HUES64 (cell line): ENCODE results near the gene SCLT1. TPM values are rescaled to one million over a fixed set of nuclear protein-coding genes. Genes with fewer than 3 reads are reported as not detected.
"Not testable (repeated sequence)": the region's sequence is repeated elsewhere in the genome, so short reads cannot be mapped to it uniquely, and the experiment has no call there.

Experiments
- H3K27ac ChIP-seq: 2 replicates; pipeline ENCODE4 v1.7.0; 2013; ENCODE audit warnings: low read depth, low read length, inconsistent platforms
- H3K27me3 ChIP-seq: 2 replicates; pipeline ENCODE4 v1.6.1; 2013; ENCODE audit warnings: mild to moderate bottlenecking, low read length; ENCODE audit not compliant: insufficient read depth
- H3K36me3 ChIP-seq: 2 replicates; pipeline ENCODE4 v1.6.1; 2013; ENCODE audit warnings: mild to moderate bottlenecking, low read length; ENCODE audit not compliant: insufficient read depth
- H3K4me1 ChIP-seq: 2 replicates; pipeline ENCODE4 v1.6.1; 2013; ENCODE audit warnings: mild to moderate bottlenecking, low read length, moderate library complexity; ENCODE audit not compliant: insufficient read depth
- H3K4me3 ChIP-seq: 2 replicates; pipeline ENCODE4 v1.5.1; 2013; ENCODE audit warnings: mild to moderate bottlenecking, low read length, moderate library complexity
- H3K9ac ChIP-seq: 2 replicates; pipeline ENCODE4 v1.6.1; 2013; ENCODE audit warnings: mild to moderate bottlenecking, low read depth, low read length
- H3K9me3 ChIP-seq: 2 replicates; pipeline ENCODE4 v1.6.1; 2013; ENCODE audit warnings: low read depth, low read length; ENCODE audit not compliant: insufficient read depth
- WGBS: fragments of 150-250, 120-280 bp; methylation state at CpG from one replicate; pipeline ENCODE4 v1.1.7; 2013; ENCODE audit warnings: missing lambda C conversion rate; 5-methylcytosine and 5-hydroxymethylcytosine counted together
- polyA plus RNA-seq, 2 experiments: library from polyadenylated mRNA; stranded (reverse); fragments of 50-300 nt; gene quantifications; one replicate each; pipeline ENCODE4 v1.2.3, GENCODE V29; 2013

Gene SCLT1
- polyA plus RNA-seq (2013, experiment 1 of 2): 7.9 TPM
- 10.4 TPM for polyA plus RNA-seq (2013, experiment 2 of 2)

DNA sequence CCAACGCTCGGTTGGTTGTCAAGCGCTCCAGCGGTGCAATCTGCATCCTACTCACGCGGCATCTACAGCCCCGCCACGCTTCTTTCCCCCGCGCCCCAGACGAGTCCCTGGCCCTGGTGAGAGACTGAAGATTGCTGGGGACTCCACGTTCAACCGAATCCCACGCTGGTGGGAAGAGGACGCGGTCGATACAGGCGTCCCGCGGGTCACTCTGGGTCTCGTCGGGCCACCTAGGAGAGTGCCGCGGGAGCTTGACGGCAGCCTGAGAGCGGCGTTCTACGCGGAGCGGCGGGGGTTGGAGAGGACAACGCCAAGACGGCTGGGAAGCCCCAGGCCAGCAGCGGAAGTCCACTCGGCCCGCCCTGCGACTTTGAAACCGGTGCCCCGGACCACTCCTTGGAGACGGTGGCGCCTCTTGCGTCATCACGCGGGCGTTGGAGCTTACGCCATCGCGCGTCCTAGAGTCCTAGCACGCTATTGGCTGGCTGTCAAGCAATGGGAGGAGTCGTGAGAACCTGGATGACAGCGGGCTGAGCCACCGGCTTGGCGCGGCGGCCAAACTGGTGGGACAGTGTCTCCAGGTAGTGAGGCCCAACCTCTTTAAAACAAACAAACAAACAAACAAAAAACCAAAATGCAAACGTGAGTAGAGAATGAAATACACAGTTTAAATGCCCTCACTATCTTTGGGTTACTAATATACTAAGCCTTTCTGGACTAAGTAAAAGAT, at the start of gene SCLT1:
Gene SCLT1 (minus strand): TSS at position 349 of the 730 bp plus-strand sequence. CDS start 436 bp downstream, outside the sequence.
- Histone ChIP-seq H3K9me3 (no peaks in the 10 kb centered on the region), H3K9ac (peak within 1 kb of the TSS; percentile 88), H3K4me3 (peak within 1 kb of the TSS; percentile 85), H3K27me3 (no peaks in the 10 kb centered on the region), H3K36me3 (no peaks in the 10 kb centered on the region), H3K27ac (peak within 1 kb of the TSS; percentile 92), H3K4me1 (peaks cover 12% of the 10 kb centered on the region; the same call in 1 of the 2 replicates)
- WGBS: under 1% methylated on average over 57 of the region's 57 CpGs

- Histone ChIP-seq H3K36me3 (no peaks in the 10 kb centered on the region), H3K27me3 (no peaks in the 10 kb centered on the region), H3K9ac (no peak overlapping the region), H3K27ac (no peak overlapping the region), H3K9me3 (no peaks in the 10 kb centered on the region), H3K4me3 (no peak overlapping the region), H3K4me1 (no peaks in the 10 kb centered on the region)
- WGBS: 92% methylated on average over 1 of the region's 2 CpGs
Measured at GRCh38 chr4:129140521-129140920, 47.2 kb upstream of the SCLT1 start.

DNA sequence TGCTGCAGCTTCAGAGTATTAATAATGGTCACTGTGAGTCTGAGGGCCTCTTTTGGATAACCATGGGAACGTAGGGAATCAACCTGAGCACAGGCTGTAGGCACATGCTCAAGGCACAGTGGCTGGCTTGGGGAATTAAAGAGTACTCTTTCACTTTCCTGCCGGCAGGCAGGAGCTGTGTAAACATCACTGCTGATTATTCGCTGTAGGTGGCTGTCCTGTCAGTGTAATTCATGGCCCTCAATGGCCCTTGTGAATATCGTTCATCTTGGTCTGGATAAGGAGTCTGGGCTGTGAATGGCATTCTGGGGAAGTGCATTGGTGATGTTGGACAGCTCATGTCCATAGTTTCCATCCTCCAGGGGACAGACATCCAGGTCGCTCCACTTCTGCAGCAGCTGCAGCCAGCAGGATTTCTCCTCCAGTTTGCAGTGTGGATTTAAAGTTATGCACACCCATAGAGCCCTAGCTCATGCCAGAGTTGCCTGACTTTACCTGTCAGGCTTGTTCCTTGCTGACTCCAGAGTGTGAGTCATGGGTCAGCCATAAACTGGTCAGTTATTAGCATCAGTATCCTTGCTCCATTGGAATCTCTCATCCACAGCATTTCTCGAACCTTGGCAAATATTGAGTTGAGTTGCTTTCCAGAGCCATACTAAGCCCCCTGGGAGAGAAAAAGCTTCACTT, 45.6 kb upstream of the SCLT1 start:
- Histone ChIP-seq H3K4me3 (no peak overlapping the region), H3K9ac (no peak overlapping the region), H3K36me3 (no peaks in the 10 kb centered on the region), H3K27me3 (no peaks in the 10 kb centered on the region), H3K27ac (no peak overlapping the region), H3K9me3 (no peaks in the 10 kb centered on the region), H3K4me1 (no peaks in the 10 kb centered on the region)
- 77% methylated on average over 6 of the region's 6 CpGs for WGBS

DNA sequence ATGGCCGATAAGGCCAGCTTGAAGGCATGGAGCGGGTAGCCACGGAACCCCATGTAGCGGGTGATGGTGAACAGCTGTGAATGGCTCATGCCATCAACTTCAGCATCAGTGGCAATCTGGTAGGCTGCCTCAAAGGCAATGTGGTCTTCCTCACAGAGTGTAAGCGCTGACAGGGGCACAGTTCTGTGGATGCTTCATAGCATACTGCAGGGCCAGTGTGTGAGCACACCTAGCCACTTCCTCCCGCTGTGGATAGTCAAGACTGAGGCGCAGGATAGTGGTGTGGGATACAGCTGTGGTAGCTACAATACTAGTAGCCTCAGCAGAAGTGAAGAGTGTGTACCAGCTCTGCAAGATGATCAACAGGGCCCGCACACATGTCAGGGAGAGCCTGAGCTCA, 43.1 kb upstream of the SCLT1 start:
- no peak overlapping the region for H3K4me3 ChIP-seq
- WGBS: 95% methylated on average over 8 of the region's 8 CpGs
- H3K27me3 ChIP-seq: no peaks in the 10 kb centered on the region
- no peaks in the 10 kb centered on the region for H3K4me1 ChIP-seq
- H3K9ac ChIP-seq: no peak overlapping the region
- no peaks in the 10 kb centered on the region for H3K36me3 ChIP-seq
- H3K9me3 ChIP-seq: 0 out of 2 replicates have a peak, but pooled peaks cover 3% of the 10 kb centered on the region
- H3K27ac ChIP-seq: no peak overlapping the region

- Histone ChIP-seq H3K36me3 (no peaks in the 10 kb centered on the region), H3K9ac (no peak overlapping the region), H3K4me1 (no peaks in the 10 kb centered on the region), H3K27me3 (no peaks in the 10 kb centered on the region), H3K4me3 (no peak overlapping the region), H3K27ac (no peak overlapping the region), H3K9me3 (0 out of 2 replicates have a peak, but pooled peaks cover 3% of the 10 kb centered on the region)
- WGBS: 79% methylated on average over 2 of the region's 2 CpGs
Measured at GRCh38 chr4:129131343-129131742, 38.0 kb upstream of the SCLT1 start.

- 98% methylated on average over 2 of the region's 2 CpGs for WGBS
- 0 out of 2 replicates have a peak, but pooled peaks cover 3% of the 10 kb centered on the region for H3K9me3 ChIP-seq
- H3K27me3 ChIP-seq: no peaks in the 10 kb centered on the region
- H3K27ac ChIP-seq: no peak overlapping the region
- H3K4me3 ChIP-seq: no peak overlapping the region
- no peak overlapping the region for H3K9ac ChIP-seq
- no peaks in the 10 kb centered on the region for H3K4me1 ChIP-seq
- no peaks in the 10 kb centered on the region for H3K36me3 ChIP-seq
Measured at GRCh38 chr4:129129143-129129542, 35.8 kb upstream of the SCLT1 start.

DNA sequence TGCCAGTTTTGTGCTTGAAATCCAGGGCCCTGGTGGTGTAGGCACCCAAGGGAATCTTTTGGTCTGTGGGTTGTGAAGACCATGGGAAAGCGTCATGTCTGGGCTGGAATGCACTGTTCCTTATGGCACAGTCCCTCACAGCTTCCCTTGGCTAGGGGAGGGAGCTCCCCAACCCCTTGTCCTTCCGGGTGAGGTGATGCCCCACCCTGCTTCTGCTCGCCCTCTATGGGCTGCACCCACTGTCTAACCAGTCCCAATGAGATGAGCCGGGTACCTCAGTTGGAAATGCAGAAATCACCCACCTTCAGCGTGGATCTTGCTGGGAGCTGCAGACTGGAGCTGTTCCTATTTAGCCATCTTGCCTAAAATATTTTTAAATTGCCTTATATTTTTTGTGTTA, 33.3 kb upstream of the SCLT1 start:
- H3K9ac ChIP-seq, H3K9me3 ChIP-seq, H3K27me3 ChIP-seq, H3K36me3 ChIP-seq, H3K4me1 ChIP-seq, H3K27ac ChIP-seq, H3K4me3 ChIP-seq: not testable (repeated sequence)
- 91% methylated on average over 5 of the region's 5 CpGs for WGBS

DNA sequence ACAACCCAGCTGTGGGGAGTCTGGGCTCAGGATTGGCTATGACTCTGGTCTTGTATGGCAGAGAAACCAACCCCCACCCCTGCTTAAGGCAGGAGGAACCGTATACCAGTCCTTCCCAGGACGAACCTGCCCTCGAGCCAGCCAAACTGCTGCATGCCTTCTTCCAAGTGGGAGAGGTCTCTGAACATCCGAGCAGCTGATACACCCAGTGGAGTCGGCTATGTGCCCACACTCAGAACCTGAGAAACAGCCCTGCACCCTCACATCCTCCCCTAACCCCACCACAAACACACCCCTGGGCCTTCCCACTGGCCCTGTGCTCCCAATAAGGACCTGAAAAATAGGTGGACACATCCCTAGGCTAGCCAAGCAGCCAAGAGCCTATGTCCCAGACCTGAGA, 24.4 kb upstream of the SCLT1 start:
- Histone ChIP-seq H3K9ac (no peak overlapping the region), H3K36me3 (no peaks in the 10 kb centered on the region), H3K27me3 (no peaks in the 10 kb centered on the region), H3K27ac (no peak overlapping the region), H3K9me3 (no peaks in the 10 kb centered on the region), H3K4me1 (no peaks in the 10 kb centered on the region), H3K4me3 (no peak overlapping the region)
- WGBS: 95% methylated on average over 5 of the region's 5 CpGs

DNA sequence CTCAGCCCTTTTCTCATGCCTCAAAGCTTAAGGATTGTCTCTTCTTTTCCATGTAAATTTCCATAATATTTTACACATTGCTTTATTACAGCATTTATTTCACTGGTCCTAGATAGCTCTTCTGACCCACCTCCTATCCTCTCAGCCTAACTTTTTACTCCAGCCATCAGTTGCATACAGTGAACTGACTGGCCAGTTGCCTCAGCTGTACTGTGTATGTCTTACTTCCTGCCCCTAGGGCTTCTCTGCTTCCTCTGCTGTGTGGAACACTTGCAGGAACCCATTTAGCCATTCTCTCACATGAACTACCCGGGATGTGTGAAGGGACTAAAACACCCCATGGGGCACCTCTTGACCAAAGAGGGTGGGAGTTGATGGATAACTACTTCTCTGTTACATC, 20.6 kb upstream of the SCLT1 start:
- Histone ChIP-seq H3K4me3 (no peak overlapping the region), H3K27ac (no peak overlapping the region), H3K36me3 (no peaks in the 10 kb centered on the region), H3K9ac (no peak overlapping the region), H3K9me3 (no peaks in the 10 kb centered on the region), H3K4me1 (peaks cover 10% of the 10 kb centered on the region), H3K27me3 (no peaks in the 10 kb centered on the region)
- WGBS: 100% methylated on average over 1 of the region's 1 CpG

DNA sequence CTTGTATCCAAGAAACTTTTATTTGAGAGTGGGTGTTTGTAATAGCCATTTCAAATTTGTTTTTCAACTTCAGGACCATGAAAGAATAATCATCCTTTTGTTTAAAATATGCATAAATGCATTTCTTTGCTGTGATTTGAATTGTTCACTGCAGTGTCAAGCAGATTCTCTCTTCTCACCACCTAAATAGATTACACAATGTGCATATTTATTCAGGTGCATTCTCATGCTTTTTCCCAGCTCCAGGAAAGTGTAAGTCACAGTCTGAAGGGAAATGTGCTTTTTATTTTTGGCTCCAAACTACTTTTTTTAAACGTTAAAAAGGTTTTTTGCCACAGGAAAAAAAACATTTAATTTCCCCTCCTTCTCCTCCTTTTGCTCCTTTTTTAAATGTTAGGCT, 20.1 kb upstream of the SCLT1 start:
- no peaks in the 10 kb centered on the region for H3K27me3 ChIP-seq
- no CpG with 5 or more reads among the region's 1 CpG for WGBS
- H3K4me1 ChIP-seq: peaks cover 10% of the 10 kb centered on the region
- H3K4me3 ChIP-seq: no peak overlapping the region
- no peaks in the 10 kb centered on the region for H3K36me3 ChIP-seq
- no peaks in the 10 kb centered on the region for H3K9me3 ChIP-seq
- no peak overlapping the region for H3K9ac ChIP-seq
- no peak overlapping the region for H3K27ac ChIP-seq

DNA sequence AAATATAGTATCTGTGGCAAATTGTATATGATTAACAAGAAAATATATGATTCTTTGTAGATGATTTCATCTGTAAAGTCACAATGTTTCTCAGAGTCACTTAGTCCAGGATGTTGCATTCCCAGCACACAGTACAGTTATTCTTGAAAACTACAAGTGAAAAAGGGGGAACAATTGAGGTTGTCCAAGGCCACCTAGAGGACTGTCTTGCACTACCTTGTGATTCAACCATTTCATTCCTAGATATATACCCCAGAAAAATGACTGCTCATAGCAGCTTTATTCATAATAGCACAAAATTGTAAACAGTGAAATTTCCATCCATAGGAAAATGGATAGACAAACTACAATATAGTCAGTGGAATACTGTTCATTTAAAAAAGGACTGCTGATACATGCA, 18.6 kb upstream of the SCLT1 start:
- no peak overlapping the region for H3K4me3 ChIP-seq
- peaks cover 10% of the 10 kb centered on the region for H3K4me1 ChIP-seq
- H3K27ac ChIP-seq: no peak overlapping the region
- H3K9me3 ChIP-seq: no peaks in the 10 kb centered on the region
- H3K9ac ChIP-seq: no peak overlapping the region
- H3K36me3 ChIP-seq: no peaks in the 10 kb centered on the region
- H3K27me3 ChIP-seq: no peaks in the 10 kb centered on the region
